ENCODE data around the gene MRPL41.
"Not testable (repeated sequence)": the region's sequence is repeated elsewhere in the genome, so short reads cannot be mapped to it uniquely, and the experiment has no call there.

The MRPL41 gene

DNA sequence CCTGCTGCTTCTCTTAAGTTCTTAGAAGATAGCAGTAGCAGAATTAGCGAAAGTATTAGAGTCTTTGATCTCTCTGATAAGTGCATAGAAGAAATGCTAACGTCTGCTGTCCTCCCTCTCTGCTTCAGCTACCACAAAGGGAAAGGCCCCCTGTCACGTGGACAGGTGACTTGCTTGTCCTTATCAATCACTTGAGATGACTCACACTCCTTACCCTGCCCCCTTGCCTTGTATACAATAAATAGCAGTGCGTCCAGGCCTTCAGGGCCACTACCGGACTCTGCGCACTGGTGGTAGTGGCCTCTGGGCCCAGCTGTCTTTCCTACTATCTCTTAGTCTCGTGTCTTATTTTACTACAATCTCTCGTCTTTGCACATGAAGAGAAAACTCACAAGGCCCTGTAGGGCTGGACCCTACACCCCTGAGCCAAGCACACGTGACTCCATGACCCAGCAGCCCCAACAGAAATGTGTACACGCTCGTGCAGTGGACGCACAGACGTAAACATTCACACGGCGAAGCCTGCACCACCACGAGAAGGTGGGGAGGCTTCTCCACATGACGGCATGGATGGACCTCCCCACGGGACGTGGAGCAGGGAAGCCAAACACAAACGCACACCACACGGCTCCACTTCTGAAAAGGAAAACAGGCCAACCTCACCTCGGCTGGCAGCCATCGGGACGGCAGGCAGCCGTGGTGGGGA lies 39.8 kb upstream of the MRPL41 start:
- Histone ChIP-seq H4K20me1 (peaks cover 0 to 2% (median 0%) of the 10 kb centered on the region in 11 experiments; a peak in 1 of 22 replicates), H3K27ac (no peak overlapping the region), H3K27me3 (no peaks in the 10 kb centered on the region), H3K36me3 (peaks cover 0 to 7% (median 0%) of the 10 kb centered on the region in 11 experiments; a peak in 1 of 22 replicates), H3K4me3 (no peak overlapping the region), H3K4me2 (no peak overlapping the region), H3K9ac (no peak overlapping the region), H3K4me1 (peaks cover 0 to 31% (median 26%) of the 10 kb centered on the region in 10 experiments; a peak in 17 of 20 replicates), H3K9me3 (replicated peaks in 1 of 11) (0 out of 22 replicates have a peak, but pooled peaks cover 0 to 3% (median 0%) of the 10 kb centered on the region in 11 experiments)
- no peak for TF ChIP-seq Cebpa-rat (IDR thresholded peaks at IDR 0.05)

DNA sequence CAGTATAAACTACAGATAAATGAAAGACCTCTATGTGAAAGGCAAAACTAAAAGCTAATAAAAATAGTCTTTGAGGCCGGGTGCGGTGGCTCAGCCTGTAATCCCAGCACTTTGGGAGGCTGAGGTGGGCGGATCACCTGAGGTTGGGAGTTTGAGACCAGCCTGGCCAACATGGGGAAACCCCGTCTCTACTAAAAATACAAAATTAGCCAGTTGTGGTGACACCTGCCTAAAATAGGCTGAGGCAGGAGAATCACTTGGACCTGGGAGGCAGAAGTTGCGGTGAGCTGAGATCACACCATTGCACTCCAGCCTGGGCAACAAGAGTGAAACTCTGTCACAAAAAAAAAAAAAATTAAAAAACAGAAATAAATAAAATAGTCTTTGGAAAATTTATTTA lies 38.5 kb upstream of the MRPL41 start:
- H3K4me3 ChIP-seq; H3K27me3 ChIP-seq; H3K9me3 ChIP-seq (replicated peaks in 1 of 11); H4K20me1 ChIP-seq; H3K36me3 ChIP-seq; H3K9ac ChIP-seq; H3K27ac ChIP-seq: not testable (repeated sequence)
- H3K4me1 ChIP-seq = peaks cover 0 to 30% (median 25%) of the 10 kb centered on the region in 10 experiments; a peak in 17 of 20 replicates
- H3K4me2 ChIP-seq = peak overlapping the region in 6 of 11 experiments; percentile 25 to 57 (median 44); a peak in 10 of 22 replicates

DNA sequence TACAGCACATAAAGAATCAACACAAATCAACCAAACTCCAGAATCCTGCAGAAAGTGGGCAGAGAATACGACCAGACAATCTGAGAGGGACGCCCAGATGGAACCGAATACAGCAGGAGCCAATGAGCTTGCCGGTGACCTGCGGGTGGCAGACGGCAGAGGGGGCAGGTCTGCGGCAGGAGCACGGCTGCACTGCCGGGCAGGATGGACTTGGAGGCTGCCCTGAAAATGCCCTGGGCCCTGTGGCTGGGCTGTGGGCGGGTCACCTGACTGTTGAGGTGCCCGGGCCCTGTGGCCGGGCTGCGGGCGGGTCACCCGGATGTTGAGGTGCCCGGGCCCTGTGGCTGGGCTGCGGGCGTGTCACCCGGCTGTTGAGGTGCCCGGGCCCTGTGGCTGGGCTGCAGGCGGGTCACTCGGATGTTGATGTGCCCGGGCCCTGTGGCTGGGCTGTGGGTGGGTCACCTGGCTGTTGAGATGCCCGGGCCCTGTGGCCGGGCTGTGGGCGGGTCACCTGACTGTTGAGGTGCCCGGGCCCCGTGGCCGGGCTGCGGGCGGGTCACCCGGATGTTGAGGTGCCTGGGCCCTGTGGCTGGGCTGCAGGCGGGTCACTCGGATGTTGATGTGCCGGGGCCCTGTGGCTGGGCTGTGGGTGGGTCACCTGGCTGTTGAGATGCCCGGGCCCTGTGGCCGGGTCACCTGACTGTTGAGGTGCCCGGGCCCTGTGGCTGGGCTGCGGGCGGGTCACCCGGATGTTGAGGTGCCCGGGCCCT lies 37.7 kb upstream of the MRPL41 start:
- H3K4me2 ChIP-seq = peak overlapping the region in 8 of 11 experiments; percentile 7 to 57 (median 40); a peak in 14 of 22 replicates
- not testable (repeated sequence) for H3K36me3 ChIP-seq; H3K9me3 ChIP-seq (replicated peaks in 1 of 11); H3K4me3 ChIP-seq; H3K27ac ChIP-seq; H3K27me3 ChIP-seq; H4K20me1 ChIP-seq; H3K9ac ChIP-seq
- peaks cover 0 to 32% (median 27%) of the 10 kb centered on the region in 10 experiments; a peak in 17 of 20 replicates for H3K4me1 ChIP-seq

GRCh38 chr9:137514691-137515337 lies 36.9 kb upstream of the MRPL41 start:
- Histone ChIP-seq H3K27ac (no peak overlapping the region), H3K27me3 (no peaks in the 10 kb centered on the region), H3K4me1 (peaks cover 5 to 40% (median 35%) of the 10 kb centered on the region in 10 experiments; a peak in 18 of 20 replicates), H4K20me1 (no peaks in the 10 kb centered on the region), H3K4me3 (no peak overlapping the region), H3K9me3 (replicated peaks in 1 of 11) (0 out of 22 replicates have a peak, but pooled peaks cover 0 to 3% (median 0%) of the 10 kb centered on the region in 11 experiments), H3K4me2 (peak overlapping the region in 8 of 11 experiments; percentile 31 to 56 (median 47); a peak in 15 of 22 replicates), H3K9ac (0 out of 22 replicates have a peak overlapping the region, but pooled peaks of 2 of the 11 experiments have one; percentile 13 to 18), H3K36me3 (peaks cover 0 to 7% (median 0%) of the 10 kb centered on the region in 11 experiments; a peak in 2 of 22 replicates)
- TF ChIP-seq Cebpa-rat (IDR thresholded peaks at IDR 0.05) = no peak

DNA sequence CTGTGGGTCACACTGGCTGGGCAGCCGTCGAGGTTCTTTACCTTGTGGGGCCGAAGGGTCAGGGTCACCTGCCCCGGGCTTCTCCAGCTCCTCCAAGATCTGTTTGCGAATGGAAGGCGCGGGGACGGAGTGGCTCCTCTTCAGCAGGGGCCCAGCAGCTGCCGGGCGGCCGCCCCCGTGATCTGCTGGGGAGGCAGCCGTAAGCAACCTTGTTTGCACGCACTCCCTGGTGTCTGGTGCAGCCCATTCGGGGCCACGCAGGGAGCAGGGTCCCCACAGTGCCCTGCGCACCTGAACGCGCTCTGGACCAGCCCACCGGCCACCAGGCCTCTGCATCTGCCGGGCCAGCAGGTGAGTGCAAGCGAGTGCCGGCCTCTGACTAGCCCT lies 36.3 kb upstream of the MRPL41 start:
- Histone ChIP-seq H3K36me3 (peaks cover 0 to 11% (median 0%) of the 10 kb centered on the region in 11 experiments; a peak in 2 of 22 replicates), H3K9me3 (replicated peaks in 1 of 11) (0 out of 22 replicates have a peak, but pooled peaks cover 0 to 3% (median 0%) of the 10 kb centered on the region in 11 experiments), H3K4me3 (no peak overlapping the region), H3K4me1 (peaks cover 6 to 43% (median 36%) of the 10 kb centered on the region in 10 experiments; a peak in 18 of 20 replicates), H3K27ac (no peak overlapping the region), H3K9ac (0 out of 22 replicates have a peak overlapping the region, but pooled peaks of 1 of the 11 experiments have one; percentile 18), H3K27me3 (no peaks in the 10 kb centered on the region), H4K20me1 (no peaks in the 10 kb centered on the region), H3K4me2 (peak overlapping the region in 8 of 11 experiments; percentile 31 to 56 (median 47); a peak in 15 of 22 replicates)
- TF ChIP-seq Cebpa-rat (IDR thresholded peaks at IDR 0.05) = no peak

- TF ChIP-seq Cebpa-rat (IDR thresholded peaks at IDR 0.05) = no peak
- Histone ChIP-seq H3K27me3 (no peaks in the 10 kb centered on the region), H3K4me3 (no peak overlapping the region), H3K9ac (no peak overlapping the region), H3K9me3 (replicated peaks in 1 of 11) (0 out of 22 replicates have a peak, but pooled peaks cover 0 to under 1% (median 0%) of the 10 kb centered on the region in 11 experiments), H3K4me1 (peaks cover 6 to 49% (median 36%) of the 10 kb centered on the region in 10 experiments; a peak in 18 of 20 replicates), H3K4me2 (no peak overlapping the region), H4K20me1 (no peaks in the 10 kb centered on the region), H3K27ac (no peak overlapping the region), H3K36me3 (peaks cover 0 to 16% (median 0%) of the 10 kb centered on the region in 11 experiments; a peak in 6 of 22 replicates)
These were observed 35.3 kb upstream of the MRPL41 start for GRCh38 chr9:137516144-137516917.

- H3K9me3 ChIP-seq (replicated peaks in 1 of 11); H3K27me3 ChIP-seq; H4K20me1 ChIP-seq; H3K27ac ChIP-seq; H3K4me3 ChIP-seq; H3K9ac ChIP-seq: not testable (repeated sequence)
- Histone ChIP-seq H3K36me3 (peaks cover 0 to 29% (median 6%) of the 10 kb centered on the region in 11 experiments; a peak in 9 of 22 replicates), H3K4me1 (peaks cover 6 to 38% (median 26%) of the 10 kb centered on the region in 10 experiments; a peak in 18 of 20 replicates), H3K4me2 (peak overlapping the region in 8 of 11 experiments; percentile 9 to 47 (median 27); a peak in 9 of 22 replicates)
These were observed 32.8 kb upstream of the MRPL41 start for GRCh38 chr9:137518661-137519459.
